GM12892 (cell line): ENCODE results near the gene COTL1.

Experiments
- POLR2A ChIP-seq: IDR thresholded peaks from 2 replicates; pipeline ENCODE4 v1.6.1; 2011; ENCODE audit warnings: low read depth, low read length, control low read depth
- POLR2AphosphoS5 ChIP-seq: IDR thresholded peaks from 2 replicates; pipeline ENCODE4 v1.6.1; 2011; ENCODE audit warnings: low read depth, low read length, control low read depth
- TAF1 ChIP-seq: IDR thresholded peaks from 2 replicates; pipeline ENCODE4 v1.6.1; 2011; ENCODE audit warnings: low read depth, mild to moderate bottlenecking, control low read depth, low read length, borderline replicate concordance

- TF ChIP-seq POLR2AphosphoS5 (no peak; the same call in 1 of the 2 replicates), POLR2A (no peak), TAF1 (no peak)
These were observed 47.0 kb downstream of the COTL1 start for GRCh38 chr16:84570739-84571403.
